SK-MEL-5 (cell line): ENCODE data around the gene TECPR2. TPM values are rescaled to one million over a fixed set of nuclear protein-coding genes. Genes with fewer than 3 reads are reported as not detected.

ENCODE experiments used
- DNase-seq: peaks from one replicate; pipeline ENCODE4 v3.0.0-alpha.2; 2016; ENCODE audit warnings: low read depth, low spot score
- in situ Hi-C: cut with HindIII; loops from 2 replicates; pipeline ENCODE4 v1.10.0; 2016; ENCODE audit warnings: low sequenced_read_pairs, high pct_unique_total_duplicates, low pct_unique_long_range_greater_than_20kb
- total RNA-seq: library from RNA; depleted of rRNA; stranded (reverse); fragments of >200 nt; shearing (Covaris generic); gene quantifications from 2 replicates; pipeline ENCODE4 v1.2.3, GENCODE V29; 2014

TECPR2 gene
- total RNA-seq, 1 experiment from 2014 or later: 22.7 TPM

DNA sequence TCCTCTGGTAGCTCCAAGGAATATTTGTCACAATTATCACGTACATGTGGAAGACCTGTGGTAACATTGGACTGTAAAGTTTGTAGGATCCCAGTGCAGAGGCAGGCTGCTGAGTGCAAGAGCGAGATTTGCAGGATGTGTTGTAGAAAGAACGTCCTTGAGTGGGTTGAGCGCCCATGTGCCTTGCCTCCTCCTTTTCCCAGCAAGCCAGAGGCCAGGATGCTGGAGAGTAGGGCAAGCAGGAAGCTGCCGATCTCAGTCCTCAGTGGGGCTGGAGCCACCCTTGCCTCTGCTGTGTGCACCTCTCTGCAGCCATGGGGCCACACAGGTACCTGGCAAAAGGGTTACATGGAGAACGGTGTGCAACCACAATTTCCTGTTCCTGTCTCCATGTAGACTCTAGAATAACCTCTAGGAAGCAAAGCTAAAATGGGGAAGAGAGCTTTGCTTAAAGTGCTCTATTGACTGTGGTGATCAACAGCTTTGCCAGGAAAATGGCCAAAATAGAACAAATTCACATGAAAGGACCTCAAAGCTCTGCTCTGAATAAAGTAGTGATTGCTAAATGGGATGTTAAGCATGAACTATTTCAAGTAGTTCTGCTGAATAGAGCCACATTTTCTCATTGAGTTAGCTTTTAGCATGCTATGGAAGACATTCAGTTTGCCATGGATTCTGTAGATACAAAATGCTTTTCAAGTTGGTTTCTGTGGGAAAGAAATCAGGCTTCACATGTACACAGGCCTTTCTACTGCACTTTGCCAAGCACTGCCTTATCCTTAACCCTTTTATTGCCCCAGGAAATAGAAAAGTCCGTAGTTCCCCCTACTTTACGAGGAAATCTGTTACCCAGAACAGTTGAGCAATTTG, 109.4 kb downstream of the TECPR2 start:
- DNase-seq: no peak
- in situ Hi-C loops: no loop called here

- DNase-seq: no peak
- in situ Hi-C loops: no loop called here
Observed at GRCh38 chr14:102472791-102473150, 110.0 kb downstream of the TECPR2 start.

DNA sequence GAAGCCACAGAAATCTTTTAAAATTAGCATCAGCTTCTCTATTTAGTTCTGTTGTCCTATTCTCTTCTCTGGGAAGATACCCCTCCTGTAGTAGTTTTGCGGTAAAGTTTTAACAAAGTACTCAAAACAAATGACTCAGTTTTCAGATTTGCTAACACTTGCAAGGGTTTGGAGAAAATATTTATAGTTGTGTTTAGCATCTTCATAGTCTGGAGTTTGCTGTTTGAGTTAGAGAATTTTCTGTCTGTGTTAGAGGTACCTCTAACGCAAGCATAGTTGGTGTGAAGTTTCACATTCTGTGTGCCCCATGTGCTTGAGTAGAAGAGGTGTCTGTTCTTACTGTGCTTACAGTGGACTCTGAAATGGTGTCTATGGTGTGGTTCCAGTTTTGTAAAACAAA, 110.8 kb downstream of the TECPR2 start:
- no peak for DNase-seq
- in situ Hi-C loops: no loop called here

- in situ Hi-C loops: no loop called here
- no peak for DNase-seq
Observed at GRCh38 chr14:102474934-102475333, 112.2 kb downstream of the TECPR2 start.

GRCh38 chr14:102479107-102479506, 116.4 kb downstream of the TECPR2 start:
- in situ Hi-C loops: no loop called here
- DNase-seq: no peak

GRCh38 chr14:102479777-102480176, 117.0 kb downstream of the TECPR2 start:
- DNase-seq: no peak
- in situ Hi-C loops: no loop called here

DNA sequence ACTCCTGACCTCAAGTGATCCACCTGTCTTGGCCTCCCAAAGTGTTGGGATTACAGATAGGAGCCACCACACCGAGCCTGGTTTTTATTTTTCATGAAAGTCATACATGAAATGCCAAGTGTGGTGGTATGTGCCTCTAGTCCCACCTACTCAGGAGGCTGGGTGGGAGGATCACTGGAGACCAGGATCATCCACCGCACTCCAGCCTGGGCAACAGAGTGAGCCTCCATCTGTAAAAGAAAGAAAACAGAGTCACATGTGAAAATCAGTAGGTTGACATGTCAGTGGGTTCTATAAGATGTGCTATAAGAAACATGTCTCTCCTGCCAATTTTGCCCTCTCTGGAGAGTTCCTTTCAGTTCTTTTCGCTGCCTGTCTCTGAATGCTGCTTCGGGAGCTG, 118.6 kb downstream of the TECPR2 start:
- in situ Hi-C loops: no loop called here
- no peak for DNase-seq

- DNase-seq: peak; percentile 31
- in situ Hi-C loops: no loop called here
Observed at GRCh38 chr14:102481791-102482238, 119.1 kb downstream of the TECPR2 start.

DNA sequence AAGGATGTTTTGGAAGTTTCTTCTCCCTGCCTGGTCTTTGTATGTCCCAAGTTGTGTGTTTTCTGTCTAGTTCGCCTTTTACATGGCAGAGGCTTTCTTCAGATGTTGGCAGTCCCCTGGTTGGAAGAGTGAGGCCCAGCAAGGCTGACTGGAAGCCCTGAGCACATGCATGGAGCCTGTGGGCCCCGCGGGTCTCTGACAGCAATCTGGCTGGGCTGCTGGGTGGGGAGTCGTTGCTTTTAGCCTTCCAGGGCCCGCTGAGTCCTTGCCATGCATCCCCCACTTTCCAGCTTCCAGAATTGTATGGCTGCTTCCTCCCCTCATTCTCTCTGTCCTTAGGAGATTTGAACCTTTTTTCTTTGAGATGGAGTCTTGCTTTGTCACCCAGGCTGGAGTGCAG, 121.6 kb downstream of the TECPR2 start:
- DNase-seq: no peak
- in situ Hi-C loops: no loop called here

- no peak for DNase-seq
- in situ Hi-C loops: no loop called here
Observed at GRCh38 chr14:102485693-102486512, 123.2 kb downstream of the TECPR2 start.

DNA sequence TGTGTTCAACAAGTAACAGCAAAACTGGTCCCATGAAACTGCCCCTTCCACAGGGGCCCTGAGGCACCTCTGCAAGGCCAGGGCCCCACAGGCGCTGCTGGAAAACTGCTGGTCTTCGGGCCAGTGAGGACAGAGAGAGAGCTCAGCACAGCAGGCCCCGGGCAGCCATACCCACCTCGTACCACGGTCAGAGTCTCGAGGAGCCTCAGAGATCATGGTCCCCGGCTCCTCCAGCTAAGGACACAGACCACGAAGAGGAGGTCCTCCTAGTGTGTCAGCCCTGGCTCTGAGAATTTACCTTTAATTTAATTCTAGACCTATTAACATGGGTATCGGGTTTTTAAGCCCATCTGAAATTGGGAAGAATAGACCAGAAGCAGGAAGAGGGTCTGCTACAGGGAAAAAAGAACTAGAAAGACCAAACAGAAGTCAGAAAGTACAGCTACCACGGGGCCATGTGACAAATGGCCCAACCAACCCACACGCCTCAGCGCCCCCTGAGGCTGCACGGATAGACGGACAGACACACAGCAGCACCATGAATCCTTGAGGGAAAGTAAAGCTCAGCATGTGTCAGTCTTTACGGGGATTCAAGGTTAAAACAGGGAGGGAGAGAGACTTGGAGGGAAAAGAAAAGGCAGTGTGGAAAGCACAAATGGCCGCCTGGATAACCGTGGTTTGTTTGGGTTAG, 123.9 kb downstream of the TECPR2 start:
- in situ Hi-C loops: no loop called here
- DNase-seq: no peak

DNA sequence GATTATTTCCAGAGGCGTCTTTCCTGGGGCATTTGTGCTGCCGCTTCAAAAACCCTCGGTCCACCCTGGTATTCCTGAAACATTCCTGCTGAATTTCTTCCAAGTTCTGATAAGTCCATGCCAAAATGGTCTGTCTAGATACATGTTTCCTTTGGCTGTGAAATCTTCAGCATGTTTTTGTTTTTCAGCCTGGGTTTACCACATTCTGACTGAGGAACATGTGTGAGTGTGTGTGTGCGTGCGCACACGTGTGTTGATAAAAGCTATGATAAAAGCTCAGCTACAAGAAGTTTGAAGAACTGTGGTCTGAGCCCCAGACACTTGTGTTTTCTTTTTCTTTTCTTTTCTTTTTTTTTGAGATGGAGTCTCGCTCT, 124.5 kb downstream of the TECPR2 start:
- in situ Hi-C loops: no loop called here
- no peak for DNase-seq

GRCh38 chr14:102490456-102490855, 127.7 kb downstream of the TECPR2 start:
- DNase-seq: no peak

DNA sequence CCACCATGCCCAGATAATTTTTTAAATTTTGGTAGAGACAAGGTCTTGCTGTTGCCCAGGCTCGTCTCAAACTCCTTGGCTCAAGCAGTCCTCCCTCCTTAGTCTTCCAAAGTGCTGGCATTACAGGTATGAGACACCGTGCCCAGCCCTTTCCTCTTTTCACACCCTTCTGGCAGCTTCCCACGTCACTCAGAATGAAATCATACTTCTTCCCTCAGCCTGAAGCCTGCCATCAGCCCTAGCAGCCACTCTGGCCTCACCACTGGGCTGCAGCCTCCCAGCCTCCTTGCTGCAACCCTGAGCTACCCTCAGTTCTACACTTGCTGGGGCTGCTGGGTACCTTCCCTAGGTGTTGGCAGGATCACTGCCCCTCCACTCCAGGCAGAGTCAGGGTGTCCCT, 128.6 kb downstream of the TECPR2 start:
- in situ Hi-C loops: no loop called here
- DNase-seq: no peak

More at GRCh38 chr14:102490456-102490855, 127.7 kb downstream of the TECPR2 start:
- in situ Hi-C loops: no loop called here

- no peak for DNase-seq
- in situ Hi-C loops: no loop called here
Observed at GRCh38 chr14:102491786-102492530, 129.2 kb downstream of the TECPR2 start.

GRCh38 chr14:102492531-102492910, 129.8 kb downstream of the TECPR2 start:
- no peak for DNase-seq
- in situ Hi-C loops: no loop called here

GRCh38 chr14:102493096-102493495, 130.4 kb downstream of the TECPR2 start:
- no peak for DNase-seq
- in situ Hi-C loops: no loop called here

GRCh38 chr14:102493585-102493984, 130.8 kb downstream of the TECPR2 start:
- in situ Hi-C loops: no loop called here

More at GRCh38 chr14:102493585-102493984, 130.8 kb downstream of the TECPR2 start:
- DNase-seq: no peak
